GM10266 (cell line): Measurements from ENCODE around the gene RELN.
A peak's percentile ranks its signal among the peaks of the same experiment; 100 is the strongest.

Experiments
- DNase-seq: peaks from one replicate; pipeline ENCODE4 v3.0.0; 2012; ENCODE audit errors: extremely low spot score
- CTCF ChIP-seq: IDR thresholded peaks from 2 replicates; pipeline ENCODE4 v1.5.1; 2012; ENCODE audit warnings: mild to moderate bottlenecking, low read depth; ENCODE audit not compliant: control insufficient read depth, insufficient read depth; ENCODE audit errors: missing control alignments

The RELN gene

GRCh38 chr7:103462358-103462757 is 527.1 kb downstream of the RELN start:
- TF ChIP-seq CTCF = no peak
- no peak for DNase-seq

- DNase-seq = peak; percentile 77
- TF ChIP-seq CTCF = peak; percentile 69
Observed at GRCh38 chr7:103447073-103447960, 542.1 kb downstream of the RELN start.

- TF ChIP-seq CTCF = no peak
- DNase-seq = peak; percentile 51
Observed at GRCh38 chr7:103446049-103446520, 543.4 kb downstream of the RELN start, which contains the start of gene SLC26A5. Gene SLC26A5, minus strand, starts transcription at chr7:103446207. Its CDS starts 24,693 bp downstream, at chr7:103421514.

- no peak for DNase-seq
- TF ChIP-seq CTCF = no peak
Observed at GRCh38 chr7:103445228-103446048, 544.0 kb downstream of the RELN start.

GRCh38 chr7:103439661-103440060 is 549.8 kb downstream of the RELN start:
- TF ChIP-seq CTCF = no peak
- DNase-seq = no peak

- no peak for DNase-seq
- no peak for TF ChIP-seq CTCF
Observed at GRCh38 chr7:103437623-103438022, 551.8 kb downstream of the RELN start.
